Choroid plexus epithelial cell (primary cell): ENCODE results near the gene NME7.
A peak's percentile ranks its signal among the peaks of the same experiment; 100 is the strongest.
"Not testable (repeated sequence)": the region's sequence is repeated elsewhere in the genome, so short reads cannot be mapped to it uniquely, and the experiment has no call there.

Source experiments
- DNase-seq: peaks from one replicate; pipeline ENCODE4 v3.0.0-alpha.2; 2010; ENCODE audit warnings: low read depth
- H3K4me3 ChIP-seq: 2 replicates; pipeline ENCODE4 v1.5.1; 2011; ENCODE audit warnings: low read depth, mild to moderate bottlenecking, control low read depth, low read length, moderate library complexity
- TF ChIP-seq, protein P1 (sequence below): conservative IDR thresholded peaks from 2 replicates; pipeline ENCODE4 v1.5.1; 2011; ENCODE audit warnings: low read depth, mild to moderate bottlenecking, control low read depth, inconsistent platforms, low read length, moderate library complexity

NME7 gene

DNA sequence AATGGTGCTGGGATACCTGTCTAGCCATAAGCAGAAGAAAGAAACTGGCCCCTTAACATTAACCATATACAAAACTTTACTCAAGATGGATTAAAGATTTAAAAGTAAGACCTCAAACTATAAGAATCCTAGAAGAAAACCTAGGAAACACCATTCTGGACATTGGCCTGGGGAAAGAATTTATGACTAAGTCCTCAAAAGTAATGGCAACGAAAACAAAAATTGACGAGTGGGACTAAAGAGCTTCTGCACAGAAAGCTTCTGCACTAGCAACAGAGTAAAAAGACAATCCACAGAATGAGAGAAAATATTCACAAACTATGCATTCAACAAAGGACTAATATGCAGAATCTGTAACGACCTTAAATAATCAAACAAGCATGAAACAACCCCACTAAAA is 66.7 kb downstream of the NME7 start:
- no peak overlapping the region for H3K4me3 ChIP-seq
- TF ChIP-seq, protein P1, sequence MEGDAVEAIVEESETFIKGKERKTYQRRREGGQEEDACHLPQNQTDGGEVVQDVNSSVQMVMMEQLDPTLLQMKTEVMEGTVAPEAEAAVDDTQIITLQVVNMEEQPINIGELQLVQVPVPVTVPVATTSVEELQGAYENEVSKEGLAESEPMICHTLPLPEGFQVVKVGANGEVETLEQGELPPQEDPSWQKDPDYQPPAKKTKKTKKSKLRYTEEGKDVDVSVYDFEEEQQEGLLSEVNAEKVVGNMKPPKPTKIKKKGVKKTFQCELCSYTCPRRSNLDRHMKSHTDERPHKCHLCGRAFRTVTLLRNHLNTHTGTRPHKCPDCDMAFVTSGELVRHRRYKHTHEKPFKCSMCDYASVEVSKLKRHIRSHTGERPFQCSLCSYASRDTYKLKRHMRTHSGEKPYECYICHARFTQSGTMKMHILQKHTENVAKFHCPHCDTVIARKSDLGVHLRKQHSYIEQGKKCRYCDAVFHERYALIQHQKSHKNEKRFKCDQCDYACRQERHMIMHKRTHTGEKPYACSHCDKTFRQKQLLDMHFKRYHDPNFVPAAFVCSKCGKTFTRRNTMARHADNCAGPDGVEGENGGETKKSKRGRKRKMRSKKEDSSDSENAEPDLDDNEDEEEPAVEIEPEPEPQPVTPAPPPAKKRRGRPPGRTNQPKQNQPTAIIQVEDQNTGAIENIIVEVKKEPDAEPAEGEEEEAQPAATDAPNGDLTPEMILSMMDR: no peak
- no peak for DNase-seq

- DNase-seq: no peak
- TF ChIP-seq, protein P1: no peak
- no peak overlapping the region for H3K4me3 ChIP-seq
Measured at GRCh38 chr1:169298441-169298840, 69.2 kb downstream of the NME7 start.

GRCh38 chr1:169295846-169296245 is 71.8 kb downstream of the NME7 start:
- TF ChIP-seq, protein P1: no peak
- DNase-seq: no peak
- H3K4me3 ChIP-seq: no peak overlapping the region

- DNase-seq: no peak
- no peak overlapping the region for H3K4me3 ChIP-seq
- TF ChIP-seq, protein P1: no peak
Measured at GRCh38 chr1:169295425-169295824, 72.2 kb downstream of the NME7 start.

GRCh38 chr1:169289016-169289415 is 78.6 kb downstream of the NME7 start:
- H3K4me3 ChIP-seq: no peak overlapping the region
- no peak for DNase-seq
- TF ChIP-seq, protein P1: no peak

DNA sequence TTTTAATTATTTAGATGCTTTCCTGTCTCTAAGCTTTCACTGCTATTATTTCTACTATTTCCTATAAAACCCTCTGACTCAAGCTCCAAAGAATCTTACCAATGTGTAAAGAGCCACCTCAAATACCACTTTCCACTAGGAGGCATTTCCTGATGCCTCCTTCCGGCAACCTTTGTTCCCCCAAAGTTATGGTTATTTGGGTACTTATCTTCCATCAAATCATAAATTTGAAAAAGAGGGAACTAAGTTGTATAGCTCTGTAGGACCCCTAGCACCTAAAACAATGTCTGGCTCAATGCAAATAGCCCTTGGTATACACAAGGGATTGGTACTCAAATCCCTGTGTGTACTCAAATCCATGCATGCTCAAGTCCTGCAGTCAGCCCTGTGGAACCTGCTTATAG is 79.6 kb downstream of the NME7 start:
- TF ChIP-seq, protein P1: peak; percentile 5
- no peak overlapping the region for H3K4me3 ChIP-seq
- peak; percentile 65 for DNase-seq

- TF ChIP-seq, protein P1: no peak
- DNase-seq: peak; percentile 12
- no peak overlapping the region for H3K4me3 ChIP-seq
Measured at GRCh38 chr1:169287280-169287679, 80.3 kb downstream of the NME7 start.

DNA sequence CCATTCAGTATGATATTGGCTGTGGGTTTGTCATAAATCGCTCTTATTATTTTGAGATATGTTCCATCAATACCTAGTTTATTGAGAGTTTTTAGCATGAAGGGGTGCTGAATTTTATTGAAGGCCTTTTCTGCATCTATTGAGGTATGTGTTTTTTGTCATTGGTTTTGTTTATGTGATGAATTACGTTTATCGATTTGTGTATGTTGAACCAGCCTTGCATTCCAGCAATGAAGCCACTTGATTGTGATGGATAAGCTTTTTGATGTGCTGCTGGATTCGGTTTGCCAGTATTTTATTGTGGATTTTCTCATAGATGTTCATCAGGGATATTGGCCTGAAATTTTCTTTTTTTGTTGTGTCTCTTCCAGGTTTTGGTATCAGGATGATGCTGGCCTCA is 86.0 kb downstream of the NME7 start:
- not testable (repeated sequence) for H3K4me3 ChIP-seq, DNase-seq
